ENCODE measurements around the gene POMGNT2.
"Not testable (repeated sequence)": the region's sequence is repeated elsewhere in the genome, so short reads cannot be mapped to it uniquely, and the experiment has no call there.

The POMGNT2 gene

DNA sequence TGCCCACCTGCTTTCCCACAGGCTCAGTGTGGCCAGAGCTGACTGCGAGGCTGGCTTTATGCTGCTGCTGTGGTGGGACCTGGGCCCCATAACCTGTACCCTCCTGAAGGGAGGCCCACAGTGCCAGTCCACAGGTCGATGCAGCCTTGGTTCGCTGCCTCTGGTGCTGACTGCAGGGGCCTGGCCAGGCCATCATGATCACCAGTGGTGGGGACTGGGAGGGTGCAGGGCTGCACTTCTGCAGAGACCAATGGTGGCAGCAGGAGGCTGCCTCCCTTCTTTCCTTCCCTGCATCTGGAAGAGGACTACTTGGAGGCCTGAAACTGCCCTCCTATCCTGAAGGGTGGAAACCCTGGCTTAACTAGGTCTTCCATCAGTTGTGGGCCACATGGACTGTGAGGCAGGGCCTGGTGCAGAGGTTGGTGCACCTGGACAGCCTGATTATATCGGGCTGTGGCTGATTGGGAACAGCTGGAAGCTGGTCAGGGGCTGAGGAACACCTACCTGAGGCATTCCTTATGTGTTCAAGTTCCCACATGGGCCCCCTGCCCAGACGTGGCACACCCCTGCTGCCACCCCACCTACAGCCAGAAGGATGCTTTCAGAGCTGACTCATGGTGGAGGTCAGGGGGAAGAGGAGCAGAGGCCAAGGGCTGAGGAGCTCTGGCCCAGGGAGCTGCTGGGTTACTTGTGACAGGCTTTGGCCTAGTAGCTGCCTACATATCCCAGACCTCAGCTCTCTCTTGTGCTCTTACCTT, 29.8 kb downstream of the POMGNT2 start:
- DNase-seq (ENCODE audit: low spot score): no peak

DNA sequence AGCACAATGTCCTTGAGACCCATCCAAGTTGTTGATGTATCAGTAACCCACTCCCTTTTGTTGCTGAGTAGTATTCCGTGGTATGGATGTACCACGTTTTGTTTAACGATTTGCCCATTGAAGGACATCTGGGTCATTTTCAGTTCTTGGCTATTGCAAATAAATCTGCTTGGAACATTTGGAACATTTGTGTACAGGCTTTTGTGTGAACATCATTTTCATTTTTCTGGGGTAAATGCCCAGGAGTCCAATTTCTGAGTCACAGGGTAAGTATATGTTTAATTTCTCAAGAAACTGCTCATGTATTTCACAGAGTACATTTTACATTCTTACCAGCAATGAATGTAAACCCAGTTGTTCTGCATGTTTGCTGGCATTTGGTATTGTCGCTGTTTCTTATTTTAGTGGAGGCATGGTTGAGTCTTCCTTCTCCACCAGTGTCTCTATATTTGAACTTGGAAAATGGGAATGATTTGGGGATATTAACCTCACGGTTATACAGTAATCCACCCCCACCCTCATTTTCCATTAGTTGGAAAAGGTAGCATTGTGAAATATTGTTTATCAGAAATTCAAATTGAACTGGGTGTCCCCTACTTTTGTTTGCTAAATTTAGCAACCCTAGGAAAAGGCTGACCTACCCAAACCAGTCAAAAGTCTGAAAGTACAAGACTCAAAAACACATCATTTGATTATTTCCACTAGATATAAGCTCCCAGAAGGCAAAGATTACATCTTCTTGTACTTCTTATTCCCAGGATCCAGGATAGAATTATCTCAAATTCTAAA, 30.8 kb downstream of the POMGNT2 start:
- no peak for DNase-seq (ENCODE audit: low spot score)

DNA sequence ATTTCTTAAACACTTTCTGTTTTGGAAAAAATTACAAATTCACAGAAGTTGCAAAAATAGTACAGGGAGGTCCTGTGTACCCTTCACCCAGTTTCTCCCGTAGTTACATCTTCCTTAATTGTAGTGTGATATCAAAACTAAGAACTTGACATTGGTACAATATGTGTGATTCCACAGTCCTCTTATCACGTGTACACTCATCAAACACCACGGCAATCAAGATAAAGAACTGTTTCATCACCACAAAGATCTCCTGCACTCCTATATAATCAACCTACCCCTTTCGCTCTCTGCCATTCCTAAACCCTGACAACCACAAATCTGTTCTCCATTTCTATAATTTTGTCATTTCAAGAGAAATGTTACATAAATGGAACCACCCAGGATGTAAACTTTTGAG, 31.4 kb downstream of the POMGNT2 start:
- no peak for DNase-seq (ENCODE audit: low spot score)

GRCh38 chr3:43073836-43074220, 32.1 kb downstream of the POMGNT2 start:
- DNase-seq (ENCODE audit: low spot score): no peak

GRCh38 chr3:43073116-43073835, 32.6 kb downstream of the POMGNT2 start:
- no peak for DNase-seq (ENCODE audit: low spot score)

GRCh38 chr3:43072361-43072760, 33.5 kb downstream of the POMGNT2 start:
- DNase-seq (ENCODE audit: low spot score): no peak

GRCh38 chr3:43071313-43071893, 34.5 kb downstream of the POMGNT2 start:
- peak; percentile 27 for DNase-seq (ENCODE audit: low spot score)

DNA sequence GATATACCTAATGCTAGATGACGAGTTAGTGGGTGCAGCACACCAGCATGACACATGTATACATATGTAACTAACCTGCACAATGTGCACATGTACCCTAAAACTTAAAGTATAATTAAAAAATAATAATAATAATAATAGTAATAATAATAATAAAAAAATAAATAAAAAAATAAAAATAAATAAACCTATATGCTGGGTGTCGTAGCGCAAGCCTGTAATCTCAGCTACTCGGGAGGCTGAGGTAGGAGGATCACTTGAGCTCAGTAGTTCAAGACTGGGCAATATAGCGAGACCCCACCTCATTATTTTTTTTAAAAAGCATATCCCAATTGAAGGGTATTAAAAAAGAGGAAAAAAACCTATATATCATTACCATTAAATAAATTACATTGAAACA, 35.2 kb downstream of the POMGNT2 start:
- not testable (repeated sequence) for DNase-seq (ENCODE audit: low spot score)

GRCh38 chr3:43063114-43063513, 42.8 kb downstream of the POMGNT2 start:
- no peak for DNase-seq (ENCODE audit: low spot score)

- DNase-seq (ENCODE audit: low spot score): no peak
These were observed 43.3 kb downstream of the POMGNT2 start for GRCh38 chr3:43062564-43063040.

GRCh38 chr3:43062040-43062563, 43.8 kb downstream of the POMGNT2 start:
- DNase-seq (ENCODE audit: low spot score): no peak

DNA sequence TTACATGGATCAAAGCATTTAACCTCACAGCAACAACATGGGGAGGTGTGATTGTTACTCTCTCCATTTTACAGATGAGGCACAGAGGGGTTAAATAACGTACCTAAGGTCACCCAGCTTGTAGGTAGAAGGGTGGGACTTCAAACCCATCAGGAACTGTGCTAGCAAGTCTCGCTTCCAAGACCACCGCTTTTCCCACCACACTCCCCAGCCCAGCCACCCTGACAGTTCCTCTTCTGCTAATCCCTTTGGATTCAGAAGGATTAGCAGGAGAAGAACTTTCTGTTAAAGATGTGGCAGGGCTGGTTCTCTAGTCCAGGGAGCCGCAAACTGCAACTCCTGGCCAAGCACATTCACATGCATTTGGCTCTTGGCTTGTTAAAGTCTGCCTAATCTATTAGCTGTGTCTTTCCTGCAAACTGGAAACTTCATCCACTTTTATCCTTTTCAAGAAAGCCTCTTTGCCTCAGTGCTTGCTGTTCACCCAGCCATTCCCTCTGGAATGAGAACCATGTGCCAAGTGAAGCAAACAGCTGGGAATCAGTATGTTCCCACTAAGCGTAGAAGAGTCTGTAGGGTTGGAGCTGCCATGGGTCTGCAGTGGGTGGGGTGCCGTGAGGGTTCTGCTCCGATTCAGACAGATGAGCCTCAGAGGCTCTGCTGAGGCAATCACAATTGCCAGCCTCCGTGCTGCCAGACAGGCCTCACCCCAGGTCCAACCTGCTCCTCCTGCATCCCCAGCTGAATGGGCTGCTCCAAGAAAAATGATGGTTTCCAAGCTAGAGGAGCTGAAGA, 44.6 kb downstream of the POMGNT2 start:
- no peak for DNase-seq (ENCODE audit: low spot score)

DNA sequence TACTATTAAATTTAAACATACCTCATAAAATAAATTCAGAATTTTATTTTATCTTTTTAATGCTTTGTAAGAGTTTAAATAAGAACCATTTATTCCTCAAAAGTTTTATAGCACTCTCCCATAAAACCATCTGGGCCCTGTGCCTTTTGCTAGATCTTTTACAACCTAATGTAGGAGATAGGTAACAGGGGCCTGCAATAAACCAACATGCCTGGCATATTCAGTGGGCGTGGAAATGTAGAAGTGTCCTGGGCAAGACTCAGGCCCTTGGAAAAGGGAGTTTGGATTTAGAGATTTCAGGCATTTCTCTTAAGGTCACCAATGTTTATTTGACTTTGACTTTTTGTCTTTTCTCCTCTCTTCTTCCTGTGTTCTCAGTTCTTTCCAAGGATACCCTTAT, 46.4 kb downstream of the POMGNT2 start:
- DNase-seq (ENCODE audit: low spot score): no peak

- DNase-seq (ENCODE audit: low spot score): no peak
These were observed 49.8 kb downstream of the POMGNT2 start for GRCh38 chr3:43055806-43056770.

DNA sequence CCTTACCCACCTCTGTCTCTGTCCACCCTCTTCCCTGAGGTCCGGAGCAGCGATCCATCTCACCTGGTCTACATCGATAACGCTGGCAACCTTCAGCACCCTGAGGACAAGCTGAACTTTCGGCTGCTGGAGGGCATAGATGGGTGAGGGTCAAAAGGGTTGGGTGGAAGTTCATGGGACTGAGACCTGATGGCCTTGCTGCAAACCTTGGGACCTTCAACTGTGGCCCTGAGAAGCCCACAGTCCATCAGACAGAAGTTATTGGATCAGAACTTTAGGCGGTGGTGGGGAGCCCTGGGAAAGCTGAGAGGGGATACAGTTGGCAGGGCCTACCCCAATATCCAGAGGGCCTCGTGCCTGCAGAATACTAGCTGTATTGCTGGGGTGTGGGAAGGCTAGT, 50.5 kb downstream of the POMGNT2 start:
- DNase-seq (ENCODE audit: low spot score): no peak

DNA sequence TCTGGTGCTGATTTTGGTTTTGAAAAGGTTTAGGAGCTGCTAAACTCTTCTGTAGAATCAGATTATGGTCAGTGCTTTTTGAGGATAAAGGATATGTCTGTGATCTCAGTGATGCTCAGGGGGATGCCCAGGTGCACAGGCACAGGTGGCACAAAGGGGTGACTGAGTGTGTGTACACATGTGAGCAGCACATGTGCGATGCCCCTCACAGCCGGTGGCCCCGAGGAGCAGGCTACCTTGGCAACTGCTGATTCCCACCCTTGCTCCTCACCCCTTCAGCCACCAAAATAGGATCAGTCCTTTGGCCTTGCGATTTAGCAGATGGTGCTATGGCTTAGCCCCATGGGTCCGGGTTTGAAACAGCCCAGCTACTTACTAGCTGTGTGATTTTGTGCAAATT, 51.1 kb downstream of the POMGNT2 start:
- DNase-seq (ENCODE audit: low spot score): no peak

- DNase-seq (ENCODE audit: low spot score): no peak
These were observed 52.6 kb downstream of the POMGNT2 start for GRCh38 chr3:43053291-43053690.

- no peak for DNase-seq (ENCODE audit: low spot score)
These were observed 57.4 kb downstream of the POMGNT2 start for GRCh38 chr3:43048470-43048869.

- DNase-seq (ENCODE audit: low spot score): no peak
These were observed 59.3 kb downstream of the POMGNT2 start for GRCh38 chr3:43046583-43046982.

DNA sequence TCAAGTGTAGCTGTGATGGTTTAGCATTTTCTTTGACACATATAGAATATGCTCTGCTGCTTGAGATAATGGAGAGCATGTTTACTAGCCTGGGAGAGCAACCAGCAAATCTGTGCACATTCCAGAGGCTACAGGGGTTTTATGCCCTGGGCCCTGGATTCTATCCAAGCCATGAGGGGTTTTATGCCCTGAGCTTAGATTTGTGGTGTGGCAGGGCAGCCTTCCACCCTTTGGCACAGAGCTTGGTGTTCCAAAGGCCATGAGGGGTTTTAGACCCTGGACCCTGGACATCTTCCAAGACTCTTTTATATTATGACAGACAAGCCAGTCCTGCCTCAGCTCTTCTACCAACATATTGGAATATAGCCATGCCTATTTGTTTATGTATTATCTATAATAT, 60.8 kb downstream of the POMGNT2 start:
- not testable (repeated sequence) for DNase-seq (ENCODE audit: low spot score)
